ENCODE data around the gene METTL15. TPM values are rescaled to one million over a fixed set of nuclear protein-coding genes. Genes with fewer than 3 reads are reported as not detected.
"Not testable (repeated sequence)": the region's sequence is repeated elsewhere in the genome, so short reads cannot be mapped to it uniquely, and the experiment has no call there.

METTL15 gene
- total and polyA plus RNA-seq, 2 experiments from 2014 or later, result 9.3 to 23.2 TPM

GRCh38 chr11:28366549-28367346 lies 258.6 kb downstream of the METTL15 start:
- peak; percentile 40 for DNase-seq (ENCODE audit: low spot score)
- 62% methylated on average over 2 of the region's 2 CpGs for WGBS (ENCODE audit: low lambda C conversion rate, missing lambda C conversion rate)
- no peak for TF ChIP-seq EZH2phosphoT487 (IDR thresholded peaks at IDR 0.05; ENCODE audit: low read depth, severe bottlenecking, unreplicated experiment)
- no peak for TF ChIP-seq EZH2 (IDR thresholded peaks at IDR 0.05; ENCODE audit: borderline replicate concordance)
- no peak for TF ChIP-seq CTCF (IDR thresholded peaks at IDR 0.05; ENCODE audit: poor library complexity)
- Histone ChIP-seq H3K36me3 (replicated peaks; ENCODE audit: insufficient read depth, low read depth) (no peaks in the 10 kb centered on the region), H3K27me3 (no peaks in the 10 kb centered on the region), H3K4me1 (ENCODE audit: insufficient read depth) (no peaks in the 10 kb centered on the region), H4K20me1 (ENCODE audit: insufficient read depth, poor library complexity, severe bottlenecking) (no peaks in the 10 kb centered on the region), H3K9me2 (replicated peaks; ENCODE audit: insufficient read depth) (no peaks in the 10 kb centered on the region), H3K27ac (no peak overlapping the region), H3K9me3 (ENCODE audit: low read depth) (peaks cover 4% of the 10 kb centered on the region), H3K4me2 (no peak overlapping the region), H2AFZ (no peak overlapping the region), H3K4me3 (no peak overlapping the region), H3K79me2 (no peaks in the 10 kb centered on the region)

- H3K27ac ChIP-seq; H3K4me2 ChIP-seq; H4K20me1 ChIP-seq (ENCODE audit: insufficient read depth, poor library complexity, severe bottlenecking); DNase-seq (ENCODE audit: low spot score); H3K9me2 ChIP-seq (replicated peaks; ENCODE audit: insufficient read depth); H3K9me3 ChIP-seq (ENCODE audit: low read depth); H3K4me1 ChIP-seq (ENCODE audit: insufficient read depth); H3K4me3 ChIP-seq; H3K79me2 ChIP-seq; H3K36me3 ChIP-seq (replicated peaks; ENCODE audit: insufficient read depth, low read depth); H3K27me3 ChIP-seq; H2AFZ ChIP-seq: not testable (repeated sequence)
- 75% methylated on average over 14 of the region's 14 CpGs for WGBS (ENCODE audit: low lambda C conversion rate, missing lambda C conversion rate)
These were observed 269.9 kb downstream of the METTL15 start for GRCh38 chr11:28378095-28378494.

Small RNA genes within 50 kb of the gene (small RNA-seq; reads per million reads assigned to genes)
- gene AC023206.1, result not detected

Other genes starting within 250 kb of the METTL15 start
- gene KIF18A, start 232 bp upstream of the METTL15 start, total RNA-seq, result 6.3 and 7.1 TPM in 2 replicates
- gene KIF18A, start 232 bp upstream of the METTL15 start, polyA plus RNA-seq, result 3.2 and 5.4 TPM in 2 replicates

All from hepatocyte (in vitro differentiated cells).